SKM-1 treated with dmso at 0.1 percent for 144 hours (cell line): ENCODE measurements around the gene OVCA2.
A peak's percentile ranks its signal among the peaks of the same experiment; 100 is the strongest.
"Not testable (repeated sequence)": the region's sequence is repeated elsewhere in the genome, so short reads cannot be mapped to it uniquely, and the experiment has no call there.

Experiments
- DNase-seq: peaks from one replicate; lab custom pipeline; 2025; ENCODE audit not compliant: unreplicated experiment; lab: John Stamatoyannopoulos, UW

The OVCA2 gene

GRCh38 chr17:2013220-2013993, 28.4 kb upstream of the OVCA2 start:
- DNase-seq: not testable (repeated sequence)

GRCh38 chr17:2013994-2014317, 27.9 kb upstream of the OVCA2 start:
- DNase-seq: no peak

- no peak for DNase-seq
Measured at GRCh38 chr17:2015314-2015713, 26.5 kb upstream of the OVCA2 start.

- DNase-seq: no peak
Measured at GRCh38 chr17:2016494-2016893, 25.3 kb upstream of the OVCA2 start.

- no peak for DNase-seq
Measured at GRCh38 chr17:2017274-2017941, 24.4 kb upstream of the OVCA2 start.

GRCh38 chr17:2018716-2019510, 22.9 kb upstream of the OVCA2 start:
- DNase-seq: no peak

GRCh38 chr17:2019723-2020122, 22.1 kb upstream of the OVCA2 start:
- DNase-seq: no peak

GRCh38 chr17:2020721-2021120, 21.1 kb upstream of the OVCA2 start:
- no peak for DNase-seq

- DNase-seq: no peak
Measured at GRCh38 chr17:2022647-2023240, 19.1 kb upstream of the OVCA2 start.

- DNase-seq: no peak
Measured at GRCh38 chr17:2023256-2023655, 18.6 kb upstream of the OVCA2 start.

- no peak for DNase-seq
Measured at GRCh38 chr17:2023692-2024571, 17.9 kb upstream of the OVCA2 start.

- no peak for DNase-seq
Measured at GRCh38 chr17:2024572-2025219, 17.1 kb upstream of the OVCA2 start.

GRCh38 chr17:2025220-2025621, 16.6 kb upstream of the OVCA2 start, which contains the start of gene RTN4RL1:
RTN4RL1 (minus strand) TSS chr17:2025334; CDS start chr17:2024865, 469 bp downstream.
- no peak for DNase-seq

- no peak for DNase-seq
Measured at GRCh38 chr17:2025622-2026309, 16.1 kb upstream of the OVCA2 start.

GRCh38 chr17:2027528-2028233, 14.1 kb upstream of the OVCA2 start:
- DNase-seq: no peak

- no peak for DNase-seq
Measured at GRCh38 chr17:2028234-2028614, 13.6 kb upstream of the OVCA2 start.

GRCh38 chr17:2028737-2029136, 13.1 kb upstream of the OVCA2 start:
- DNase-seq: no peak

GRCh38 chr17:2029911-2030778, 11.7 kb upstream of the OVCA2 start, which contains the start of gene DPH1:
DPH1 (plus strand) TSS chr17:2030153; CDS start chr17:2030170, 17 bp downstream.
- DNase-seq: peak; percentile 65
